Loucy (cell line): ENCODE measurements around the gene ENOX1.

ENCODE experiments used
- H2AFZ ChIP-seq: fragments of 200-600 bp; sonication (generic); 2 replicates; pipeline ENCODE4 v1.6.0; 2016; ENCODE audit warnings: antibody characterized with exemption, mild to moderate bottlenecking, low read length, moderate library complexity
- H3F3A ChIP-seq: fragments of 200-600 bp; 2 replicates; pipeline ENCODE4 v1.6.0; 2016; ENCODE audit warnings: antibody characterized with exemption, low read depth, mild to moderate bottlenecking
- H3K27me3 ChIP-seq: fragments of 200-600 bp; sonication (generic); 2 replicates; pipeline ENCODE4 v1.6.1; 2014; ENCODE audit warnings: low read length, mild to moderate bottlenecking; ENCODE audit not compliant: insufficient read depth, poor library complexity, severe bottlenecking
- H3K36me3 ChIP-seq: fragments of 200-600 bp; sonication (generic); 2 replicates; pipeline ENCODE4 v1.6.1; 2016; ENCODE audit warnings: low read length; ENCODE audit not compliant: insufficient read depth
- H3K4me1 ChIP-seq: fragments of 200-600 bp; sonication (generic); 2 replicates; pipeline ENCODE4 v1.5.1; 2014; ENCODE audit warnings: low read length, mild to moderate bottlenecking; ENCODE audit not compliant: insufficient read depth, poor library complexity, severe bottlenecking
- H3K4me2 ChIP-seq: fragments of 200-600 bp; sonication (generic); 2 replicates; pipeline ENCODE4 v1.6.0; 2014; ENCODE audit warnings: antibody characterized with exemption, low read length, low read depth, mild to moderate bottlenecking; ENCODE audit not compliant: poor library complexity, severe bottlenecking
- H3K4me3 ChIP-seq: fragments of 200-600 bp; sonication (generic); 2 replicates; pipeline ENCODE4 v1.5.1; 2014; ENCODE audit warnings: low read length, mild to moderate bottlenecking, mixed read lengths; ENCODE audit not compliant: poor library complexity, severe bottlenecking
- H3K79me2 ChIP-seq: fragments of 200-600 bp; sonication (generic); 2 replicates; pipeline ENCODE4 v1.6.1; 2014; ENCODE audit warnings: low read length; ENCODE audit not compliant: insufficient read depth
- H3K9ac ChIP-seq: fragments of 200-600 bp; sonication (generic); 2 replicates; pipeline ENCODE4 v1.6.0; 2014; ENCODE audit warnings: mild to moderate bottlenecking, low read depth, low read length, moderate library complexity; ENCODE audit not compliant: poor library complexity, severe bottlenecking
- H3K9me2 ChIP-seq: fragments of 200-600 bp; sonication (generic); replicated peaks from 2 replicates; pipeline ENCODE4 v1.6.1; 2016; ENCODE audit warnings: low read depth, low read length, mixed read lengths
- H3K9me3 ChIP-seq: fragments of 200-600 bp; sonication (generic); 2 replicates; pipeline ENCODE4 v1.6.1; 2014; ENCODE audit warnings: mild to moderate bottlenecking, antibody characterized with exemption, low read length, low read depth; ENCODE audit not compliant: insufficient read depth
- H4K20me1 ChIP-seq: fragments of 200-600 bp; sonication (generic); 2 replicates; pipeline ENCODE4 v1.6.0; 2014; ENCODE audit warnings: antibody characterized with exemption, low read length, mild to moderate bottlenecking; ENCODE audit not compliant: insufficient read depth, poor library complexity, severe bottlenecking
- EZH2phosphoT487 ChIP-seq: fragments of 200-600 bp; IDR thresholded peaks from 2 replicates; pipeline ENCODE4 v1.6.1; 2018; ENCODE audit warnings: antibody characterized with exemption, mild to moderate bottlenecking, moderate library complexity, borderline replicate concordance
- TF ChIP-seq, protein P1 (sequence below): fragments of 200-600 bp; sonication (generic); conservative IDR thresholded peaks from 2 replicates; pipeline ENCODE4 v1.5.1; 2014; ENCODE audit warnings: mild to moderate bottlenecking, antibody characterized with exemption, low read length

ENOX1 gene

DNA sequence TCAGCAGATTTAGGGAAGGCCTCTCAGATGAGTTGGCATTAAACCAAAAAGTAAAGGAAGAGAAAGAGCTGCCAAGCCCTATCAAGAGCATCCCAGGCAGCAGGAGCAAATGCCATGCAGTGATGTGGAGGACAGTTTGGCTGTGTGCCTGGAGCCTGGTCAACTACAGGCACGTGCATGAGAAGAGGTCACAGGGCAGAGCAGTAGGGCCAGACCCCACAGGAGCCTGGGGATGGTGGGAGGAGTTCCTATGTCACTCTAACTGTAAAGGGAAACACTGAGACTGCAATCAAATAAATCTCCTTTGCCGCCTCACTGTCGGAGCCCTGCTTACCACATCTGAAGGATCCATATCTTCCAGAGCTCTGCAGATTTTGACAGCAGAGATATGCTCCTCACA, 240.5 kb downstream of the ENOX1 start:
- H3K27me3 ChIP-seq, result no peaks in the 10 kb centered on the region
- peaks cover 13% of the 10 kb centered on the region for H3K4me1 ChIP-seq
- H3F3A ChIP-seq, result no peaks in the 10 kb centered on the region
- no peak overlapping the region for H3K4me2 ChIP-seq
- H3K9me3 ChIP-seq, result no peaks in the 10 kb centered on the region
- H3K36me3 ChIP-seq, result no peaks in the 10 kb centered on the region
- no peak overlapping the region for H3K4me3 ChIP-seq
- H3K9me2 ChIP-seq, result no peaks in the 10 kb centered on the region
- H3K9ac ChIP-seq, result no peak overlapping the region
- H4K20me1 ChIP-seq, result no peaks in the 10 kb centered on the region
- no peak overlapping the region for H2AFZ ChIP-seq
- TF ChIP-seq EZH2phosphoT487, result no peak
- TF ChIP-seq, protein P1, sequence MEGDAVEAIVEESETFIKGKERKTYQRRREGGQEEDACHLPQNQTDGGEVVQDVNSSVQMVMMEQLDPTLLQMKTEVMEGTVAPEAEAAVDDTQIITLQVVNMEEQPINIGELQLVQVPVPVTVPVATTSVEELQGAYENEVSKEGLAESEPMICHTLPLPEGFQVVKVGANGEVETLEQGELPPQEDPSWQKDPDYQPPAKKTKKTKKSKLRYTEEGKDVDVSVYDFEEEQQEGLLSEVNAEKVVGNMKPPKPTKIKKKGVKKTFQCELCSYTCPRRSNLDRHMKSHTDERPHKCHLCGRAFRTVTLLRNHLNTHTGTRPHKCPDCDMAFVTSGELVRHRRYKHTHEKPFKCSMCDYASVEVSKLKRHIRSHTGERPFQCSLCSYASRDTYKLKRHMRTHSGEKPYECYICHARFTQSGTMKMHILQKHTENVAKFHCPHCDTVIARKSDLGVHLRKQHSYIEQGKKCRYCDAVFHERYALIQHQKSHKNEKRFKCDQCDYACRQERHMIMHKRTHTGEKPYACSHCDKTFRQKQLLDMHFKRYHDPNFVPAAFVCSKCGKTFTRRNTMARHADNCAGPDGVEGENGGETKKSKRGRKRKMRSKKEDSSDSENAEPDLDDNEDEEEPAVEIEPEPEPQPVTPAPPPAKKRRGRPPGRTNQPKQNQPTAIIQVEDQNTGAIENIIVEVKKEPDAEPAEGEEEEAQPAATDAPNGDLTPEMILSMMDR, result no peak
- H3K79me2 ChIP-seq, result no peaks in the 10 kb centered on the region

DNA sequence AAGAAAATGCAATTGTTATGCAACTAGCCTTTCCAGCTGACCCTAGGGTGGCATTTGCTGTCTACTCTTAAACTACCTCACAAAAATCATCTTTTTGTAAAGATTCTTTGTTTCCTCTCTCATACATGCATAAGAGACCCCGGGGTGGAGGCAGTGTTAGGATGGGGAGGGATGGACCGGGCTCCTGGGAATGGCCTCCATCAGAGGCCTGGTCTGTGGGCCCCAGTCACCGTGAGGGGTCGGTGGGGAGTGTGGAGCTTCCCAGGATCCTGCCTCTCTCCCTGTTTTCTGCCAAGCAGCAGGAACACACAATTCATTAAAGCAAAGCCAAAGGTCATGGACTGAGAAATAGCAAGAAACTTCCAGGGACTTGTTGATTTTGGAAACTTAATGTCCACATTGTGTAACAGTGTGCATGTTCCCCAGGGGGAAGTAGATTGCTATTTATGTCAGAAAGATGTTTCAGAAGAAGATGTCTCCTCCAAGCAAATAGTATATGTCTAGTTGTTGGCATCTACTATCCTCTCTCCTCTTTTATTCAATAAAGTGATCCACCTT, 241.4 kb downstream of the ENOX1 start:
- Histone ChIP-seq H2AFZ (no peak overlapping the region), H4K20me1 (no peaks in the 10 kb centered on the region), H3K9me3 (no peaks in the 10 kb centered on the region), H3K36me3 (no peaks in the 10 kb centered on the region), H3K4me3 (no peak overlapping the region), H3K4me1 (peaks cover 13% of the 10 kb centered on the region), H3K4me2 (no peak overlapping the region), H3K9ac (no peak overlapping the region), H3K9me2 (no peaks in the 10 kb centered on the region), H3K79me2 (no peaks in the 10 kb centered on the region), H3K27me3 (no peaks in the 10 kb centered on the region), H3F3A (no peaks in the 10 kb centered on the region)
- TF ChIP-seq EZH2phosphoT487, result no peak
- TF ChIP-seq, protein P1, result no peak

DNA sequence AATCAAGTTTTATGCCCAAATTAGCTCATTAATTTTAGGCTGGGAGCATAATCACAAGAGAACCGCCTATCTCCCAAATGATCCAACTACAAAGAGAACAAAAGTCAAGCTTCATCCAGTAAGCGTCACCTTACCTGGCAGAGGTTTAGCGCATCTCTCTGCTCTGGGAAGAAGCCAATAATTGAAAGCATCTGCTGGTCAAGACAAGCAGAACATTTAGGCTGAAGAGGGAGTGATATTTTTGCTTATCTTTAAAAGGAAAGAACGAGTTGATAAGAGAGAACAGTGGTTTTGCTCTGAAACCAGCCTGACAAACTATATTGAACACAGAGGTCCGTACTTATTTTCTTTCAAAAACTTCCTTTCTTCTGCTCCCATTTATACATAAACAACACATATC, 242.1 kb downstream of the ENOX1 start:
- Histone ChIP-seq H3K4me3 (no peak overlapping the region), H3K9me3 (no peaks in the 10 kb centered on the region), H3K79me2 (no peaks in the 10 kb centered on the region), H3K4me2 (no peak overlapping the region), H2AFZ (no peak overlapping the region), H3K9me2 (no peaks in the 10 kb centered on the region), H3K27me3 (no peaks in the 10 kb centered on the region), H3F3A (no peaks in the 10 kb centered on the region), H3K4me1 (peaks cover 13% of the 10 kb centered on the region), H4K20me1 (no peaks in the 10 kb centered on the region), H3K9ac (no peak overlapping the region), H3K36me3 (no peaks in the 10 kb centered on the region)
- TF ChIP-seq, protein P1, result no peak
